HepG2 (cell line): ENCODE measurements around the gene NKAIN2. TPM values are rescaled to one million over a fixed set of nuclear protein-coding genes. Genes with fewer than 3 reads are reported as not detected.
A peak's percentile ranks its signal among the peaks of the same experiment; 100 is the strongest.

Experiments used
- ATAC-seq: fragments of 200-7000 bp; cut with Tn5 transposase; 3 replicates; pipeline ENCODE4 v1.9.1; 2020; ENCODE audit warnings: mild to moderate bottlenecking, moderate library complexity
- BruUV-seq: library from RNA; stranded (reverse); fragments of 400-500 nt; replicated peaks from 2 replicates; lab custom pipeline; 2021; lab: Mats Ljungman, UMichigan
- CTCF ChIA-PET: fragments of 300-600 bp; formaldehyde crosslinking; extraction: SDS; loops from one replicate; lab custom pipeline; 2021; ENCODE audit warnings: low total read pairs, inconsistent platforms, low intra/inter-chr PET ratio; lab: Yijun Ruan, JAX
- POLR2A ChIA-PET: fragments of 350-600 bp; sonication (Branson Sonifier 250); formaldehyde crosslinking; loops from one replicate; lab custom pipeline; 2020; ENCODE audit warnings: antibody characterized with exemption, inconsistent platforms; lab: Yijun Ruan, JAX
- DNase-seq: peaks from one replicate; pipeline ENCODE4 v3.0.0-alpha.2; 2015; ENCODE audit warnings: low spot score
- FAIRE-seq: peaks from 3 replicates; lab custom pipeline; 2011; peaks lifted over from hg19 to GRCh38; lab: Jason Lieb, UNC
- H2AFZ ChIP-seq: one replicate; pipeline ENCODE4 v1.6.1; 2011; ENCODE audit warnings: low read length, inconsistent platforms
- H3K27ac ChIP-seq: fragments of 300-600 bp; 3 replicates; pipeline ENCODE4 v1.8.0; 2011; ENCODE audit warnings: mixed run types, mild to moderate bottlenecking, mixed read lengths, low read length, inconsistent platforms; ENCODE audit not compliant: insufficient read depth; ENCODE audit errors: extremely low read length
- H3K27me3 ChIP-seq, 2 experiments: fragments of 200-600 bp in 1 of 2; 2 replicates in 1 of 2; 3 replicates in 1 of 2; pipeline versions ENCODE4 v1.6.0 to v1.8.0; 2011; ENCODE audit warnings: low read length in 2 of 2, mild to moderate bottlenecking in 2 of 2, moderate library complexity in 2 of 2, inconsistent platforms in 1 of 2; ENCODE audit not compliant: insufficient read depth in 2 of 2, control insufficient read depth in 1 of 2
- H3K36me3 ChIP-seq, 2 experiments: fragments of 200-600 bp in 1 of 2; replicated peaks in 1 of 2; 2 replicates in 1 of 2; 3 replicates in 1 of 2; pipeline versions ENCODE4 v1.5.1 to v1.8.0; 2011; ENCODE audit warnings: low read length in 2 of 2, inconsistent platforms in 1 of 2; ENCODE audit not compliant: insufficient read depth in 2 of 2, control insufficient read depth in 1 of 2
- H3K4me1 ChIP-seq: 2 replicates; pipeline ENCODE4 v1.5.1; 2012; ENCODE audit warnings: low read length, inconsistent platforms; ENCODE audit not compliant: insufficient read depth
- H3K4me2 ChIP-seq: 2 replicates; pipeline ENCODE4 v1.6.0; 2011; ENCODE audit warnings: low read depth, low read length, inconsistent platforms
- H3K4me3 ChIP-seq, 3 experiments: fragments of 200-600 bp in 1 of 3; sonication (generic), shearing (Covaris generic) in 1 of 3; replicated peaks in 1 of 3; 2 replicates each; pipeline ENCODE4 v1.5.1; 2011 to 2016; ENCODE audit warnings: low read length in 3 of 3, inconsistent platforms in 2 of 3, low read depth in 2 of 3, mild to moderate bottlenecking in 2 of 3, control low read depth in 1 of 3, mixed read lengths in 1 of 3; ENCODE audit not compliant: insufficient read depth in 1 of 3
- H3K79me2 ChIP-seq: one replicate; pipeline ENCODE4 v1.6.1; 2011; ENCODE audit warnings: low read length, inconsistent platforms; ENCODE audit not compliant: insufficient read depth
- H3K9ac ChIP-seq: 2 replicates; pipeline ENCODE4 v1.6.0; 2011; ENCODE audit warnings: mild to moderate bottlenecking, low read depth, low read length, inconsistent platforms; ENCODE audit not compliant: insufficient read depth
- H3K9me3 ChIP-seq: 2 replicates; pipeline ENCODE4 v1.5.1; 2012; ENCODE audit warnings: mild to moderate bottlenecking, low read length
- H4K20me1 ChIP-seq: 2 replicates; pipeline ENCODE4 v1.6.0; 2011; ENCODE audit warnings: inconsistent platforms, mild to moderate bottlenecking, low read length, moderate library complexity; ENCODE audit not compliant: insufficient read depth
- CHD2 ChIP-seq: IDR thresholded peaks from 2 replicates; pipeline ENCODE4 v1.6.1; 2011; ENCODE audit warnings: low read depth, low read length, improper control_type of control experiment
- GFI1 ChIP-seq: sonication (generic); formaldehyde crosslinking; IDR thresholded peaks from 2 replicates; pipeline ENCODE4 v1.5.0; 2020; ENCODE audit warnings: missing genetic modification reagents, mild to moderate bottlenecking, borderline replicate concordance
- HNRNPH1 ChIP-seq: fragments of 200-400 bp; formaldehyde crosslinking; optimal IDR thresholded peaks from 2 replicates; pipeline ENCODE3; 2017; ENCODE audit warnings: mild to moderate bottlenecking, low read depth, low read length
- KLF15 ChIP-seq: sonication (generic); formaldehyde crosslinking; IDR thresholded peaks from 2 replicates; pipeline ENCODE4 v1.8.1; 2023; ENCODE audit warnings: borderline replicate concordance, mild to moderate bottlenecking, inconsistent platforms, missing genetic modification reagents, mixed read lengths
- MAFF ChIP-seq: IDR thresholded peaks from 2 replicates; pipeline ENCODE4 v1.6.1; 2011; ENCODE audit warnings: low read depth, low read length, improper control_type of control experiment
- MAFK ChIP-seq, 2 experiments: IDR thresholded peaks in 1 of 2; conservative IDR thresholded peaks in 1 of 2; 2 replicates each; pipeline ENCODE4 v1.6.1; 2011; ENCODE audit warnings: improper control_type of control experiment in 2 of 2, low read length in 2 of 2
- POLR2AphosphoS5 ChIP-seq: IDR thresholded peaks from 2 replicates; pipeline ENCODE4 v1.6.1; 2012; ENCODE audit warnings: low read depth, low read length
- SALL1 ChIP-seq: sonication (generic); formaldehyde crosslinking; IDR thresholded peaks from 2 replicates; pipeline ENCODE4 v1.8.0; 2022; ENCODE audit warnings: mild to moderate bottlenecking, missing genetic modification reagents
- SNRNP70 ChIP-seq: fragments of 200-400 bp; formaldehyde crosslinking; IDR thresholded peaks from 2 replicates; pipeline ENCODE4 v1.6.1; 2017; ENCODE audit warnings: mild to moderate bottlenecking, low read depth, low read length, moderate library complexity
- STAT5B ChIP-seq: sonication (generic); formaldehyde crosslinking; IDR thresholded peaks from 2 replicates; pipeline ENCODE4 v1.4.0; 2020; ENCODE audit warnings: missing genetic modification reagents
- THAP9 ChIP-seq: sonication (generic); formaldehyde crosslinking; IDR thresholded peaks from 2 replicates; pipeline ENCODE4; 2020; ENCODE audit warnings: missing genetic modification reagents, mild to moderate bottlenecking, borderline replicate concordance
- U2AF1 ChIP-seq: fragments of 200-400 bp; formaldehyde crosslinking; optimal IDR thresholded peaks from 2 replicates; pipeline ENCODE3; 2017; ENCODE audit warnings: mild to moderate bottlenecking, low read depth, low read length
- ZFP36 ChIP-seq: fragments of 150-350 bp; IDR thresholded peaks from 2 replicates; pipeline ENCODE4 v1.6.1; 2018; ENCODE audit warnings: borderline replicate concordance, low read length, low read depth; ENCODE audit not compliant: partially characterized antibody
- ZNF10 ChIP-seq: sonication (generic); formaldehyde crosslinking; IDR thresholded peaks from 2 replicates; pipeline ENCODE4 v1.4.0; 2020; ENCODE audit warnings: mild to moderate bottlenecking, low read depth, missing genetic modification reagents, borderline replicate concordance
- ZNF143 ChIP-seq: sonication (generic); formaldehyde crosslinking; IDR thresholded peaks from 2 replicates; pipeline ENCODE4 v1.4.0; 2020; ENCODE audit warnings: missing genetic modification reagents
- ZNF337 ChIP-seq: sonication (generic); formaldehyde crosslinking; IDR thresholded peaks from 2 replicates; pipeline ENCODE4 v1.5.1; 2020; ENCODE audit warnings: missing genetic modification reagents, low read depth, mild to moderate bottlenecking, borderline replicate concordance
- ZNF33A ChIP-seq: sonication (generic); formaldehyde crosslinking; IDR thresholded peaks from 2 replicates; pipeline ENCODE4 v1.5.1; 2020; ENCODE audit warnings: missing genetic modification reagents, mild to moderate bottlenecking, moderate library complexity, borderline replicate concordance
- WGBS: methylation state at CpG from one replicate; pipeline ENCODE4 v1.1.6; 2017; ENCODE audit warnings: low lambda C conversion rate; 5-methylcytosine and 5-hydroxymethylcytosine counted together
- in situ Hi-C: cut with HindIII; loops from 2 replicates; pipeline ENCODE4 v1.10.0; 2017; ENCODE audit warnings: low pct_unique_long_range_greater_than_20kb; ENCODE audit not compliant: extremely low pct_ligation_motif_present
- intact Hi-C: fragments of 100-400 bp; cut with micrococcal nuclease; formaldehyde crosslinking; loops from one replicate; pipeline ENCODE4 v1.10.0; 2022; ENCODE audit not compliant: unreplicated experiment
- polyA plus RNA-seq, 8 experiments: library from polyadenylated mRNA; depleted of rRNA in 3 of 8; stranded (reverse) in 7 of 8; unstranded in 1 of 8; fragments of >200 nt; fragmentation: Illumina TruSeq in 4 of 8; extraction: Trizol in 4 of 8; gene quantifications; 2 replicates each; pipeline versions ENCODE4 v1.2.1 to v1.2.3, GENCODE V29; 2011 to 2016; ENCODE audit warnings: low read depth in 4 of 8, missing spikeins in 1 of 8, mixed read lengths in 1 of 8; ENCODE audit not compliant: insufficient read depth in 1 of 8
- total RNA-seq, 5 experiments: library from RNA; depleted of rRNA; stranded (reverse); fragments of >200 nt; fragmentation: Illumina TruSeq; extraction: Trizol; gene quantifications; 2 replicates each; pipeline ENCODE4 v1.2.3, GENCODE V29; 2016; ENCODE audit warnings: low read depth in 1 of 5

The NKAIN2 gene
- total and polyA plus RNA-seq, 2 of the 13 experiments (the other 11 are each of a cell fraction or from before 2014, with no cell fraction given), result not detected

- intact Hi-C loops (no loop called here), in situ Hi-C loops (no loop called here)
- H2AFZ ChIP-seq, result no peak overlapping the region
- no peaks in the 10 kb centered on the region for H3K36me3 ChIP-seq
- H3K9me3 ChIP-seq, result no peaks in the 10 kb centered on the region
- ATAC-seq (no peak), DNase-seq (no peak), FAIRE-seq (no peak)
- no peak overlapping the region for H3K4me2 ChIP-seq
- no peaks in the 10 kb centered on the region for H4K20me1 ChIP-seq
- H3K4me3 ChIP-seq, result no peak overlapping the region
- no TSS peak for BruUV-seq
- WGBS, result 0% methylated on average over 4 of the region's 4 CpGs
- H3K4me1 ChIP-seq, result no peaks in the 10 kb centered on the region
- no peaks in the 10 kb centered on the region for H3K79me2 ChIP-seq
- H3K27me3 ChIP-seq, result no peaks in the 10 kb centered on the region
- TF ChIP-seq ZNF10 (CRISPR knock-in tag) (no peak), ZNF33A (CRISPR knock-in tag) (no peak), POLR2AphosphoS5 (no peak), MAFK (conservative IDR thresholded peaks at IDR 0.05 in 1 of 2, IDR thresholded peaks at IDR 0.05 in 1 of 2; ENCODE audit: low read length in 2 of 2) (peak; percentile 47 to 86; a peak in 3 of 4 replicates), KLF15 (no peak), MAFF (peak; percentile 74), ZNF337 (CRISPR knock-in tag) (no peak)
- H3K9ac ChIP-seq, result no peak overlapping the region
- ChIA-PET POLR2A (no interaction called here), CTCF (no interaction called here)
- no peak overlapping the region for H3K27ac ChIP-seq
These were observed 191.4 kb downstream of the NKAIN2 start for GRCh38 chr6:123994891-123995635.

- H3K36me3 ChIP-seq, result no peaks in the 10 kb centered on the region
- no TSS peak for BruUV-seq
These were observed 193.6 kb downstream of the NKAIN2 start for GRCh38 chr6:123997223-123997622.

More at GRCh38 chr6:123997223-123997622, 193.6 kb downstream of the NKAIN2 start:
- no peak overlapping the region for H3K9ac ChIP-seq
- H3K27ac ChIP-seq, result no peak overlapping the region
- no peak overlapping the region for H3K4me3 ChIP-seq
- FAIRE-seq (no peak), ATAC-seq (no peak), DNase-seq (no peak)
- H3K27me3 ChIP-seq, result no peaks in the 10 kb centered on the region
- no peaks in the 10 kb centered on the region for H4K20me1 ChIP-seq
- H3K79me2 ChIP-seq, result no peaks in the 10 kb centered on the region
- intact Hi-C loops, result no loop called here
- in situ Hi-C loops, result no loop called here
- WGBS, result 5% methylated on average over 3 of the region's 3 CpGs
- H3K4me2 ChIP-seq, result no peak overlapping the region
- H3K9me3 ChIP-seq, result no peaks in the 10 kb centered on the region
- TF ChIP-seq U2AF1 (no peak), STAT5B (CRISPR knock-in tag) (no peak), THAP9 (CRISPR knock-in tag) (no peak), GFI1 (CRISPR knock-in tag) (no peak), ZFP36 (no peak), SNRNP70 (no peak), CHD2 (no peak), SALL1 (CRISPR knock-in tag) (no peak), HNRNPH1 (no peak), ZNF143 (no peak)
- no peaks in the 10 kb centered on the region for H3K4me1 ChIP-seq
- POLR2A ChIA-PET, result no interaction called here
- CTCF ChIA-PET, result no interaction called here
- no peak overlapping the region for H2AFZ ChIP-seq
